GM23338 (cell line): ENCODE results near the gene TRPC4AP. TPM values are rescaled to one million over a fixed set of nuclear protein-coding genes. Genes with fewer than 3 reads are reported as not detected.

ENCODE experiments used
- ATAC-seq: fragments of 200-7000 bp; cut with Tn5 transposase; 3 replicates; pipeline ENCODE4 v1.9.1; 2020
- DNase-seq: peaks from one replicate; pipeline ENCODE4 v3.0.0-alpha.2; 2015; ENCODE audit warnings: low spot score
- H2AFZ ChIP-seq: fragments of 200-600 bp; sonication (generic); 2 replicates; pipeline ENCODE4 v1.8.0; 2016; ENCODE audit warnings: antibody characterized with exemption, mild to moderate bottlenecking, moderate library complexity
- H3F3A ChIP-seq: fragments of 200-600 bp; sonication (generic); replicated peaks from 2 replicates; pipeline ENCODE4 v1.8.0; 2017; ENCODE audit warnings: antibody characterized with exemption, mixed run types, low read depth
- H3K27ac ChIP-seq: fragments of 200-600 bp; sonication (generic); 2 replicates; pipeline ENCODE4 v1.6.1; 2016; ENCODE audit warnings: low read depth
- H3K27me3 ChIP-seq: fragments of 200-600 bp; sonication (generic); 2 replicates; pipeline ENCODE4 v1.8.0; 2016; ENCODE audit warnings: mild to moderate bottlenecking, mixed run types, moderate library complexity; ENCODE audit not compliant: insufficient read depth
- H3K36me3 ChIP-seq: fragments of 200-600 bp; sonication (generic); 2 replicates; pipeline ENCODE4 v1.8.0; 2016; ENCODE audit warnings: mild to moderate bottlenecking; ENCODE audit not compliant: insufficient read depth
- H3K4me1 ChIP-seq: fragments of 200-600 bp; sonication (generic); 2 replicates; pipeline ENCODE4 v1.8.0; 2016; ENCODE audit warnings: mild to moderate bottlenecking, moderate library complexity; ENCODE audit not compliant: insufficient read depth
- H3K4me2 ChIP-seq: fragments of 200-600 bp; sonication (generic); 2 replicates; pipeline ENCODE4 v1.7.1; 2017; ENCODE audit warnings: mixed run types
- H3K4me3 ChIP-seq: fragments of 200-600 bp; sonication (generic); 2 replicates; pipeline ENCODE4 v1.6.1; 2016; ENCODE audit warnings: mixed run types
- H3K79me2 ChIP-seq: fragments of 200-600 bp; sonication (generic); replicated peaks from 2 replicates; pipeline ENCODE4 v1.8.0; 2017; ENCODE audit warnings: mild to moderate bottlenecking; ENCODE audit not compliant: insufficient read depth
- H3K9me2 ChIP-seq: fragments of 200-600 bp; sonication (generic); 2 replicates; pipeline ENCODE4 v1.8.0; 2017; ENCODE audit not compliant: insufficient read depth
- H4K20me1 ChIP-seq: fragments of 200-600 bp; sonication (generic); replicated peaks from 2 replicates; pipeline ENCODE4 v1.8.0; 2017; ENCODE audit warnings: mild to moderate bottlenecking; ENCODE audit not compliant: insufficient read depth
- H3K27ac Mint-ChIP-seq: 2 replicates; pipeline ENCODE4 v1.8.0; 2020; ENCODE audit warnings: inconsistent platforms, mild to moderate bottlenecking, moderate library complexity, mixed read lengths
- H3K27me3 Mint-ChIP-seq: 3 replicates; pipeline ENCODE4 v1.8.0; 2022; ENCODE audit warnings: low read depth, mild to moderate bottlenecking, moderate library complexity, mixed read lengths, inconsistent platforms; ENCODE audit not compliant: insufficient read depth, poor library complexity
- H3K36me3 Mint-ChIP-seq: 3 replicates; pipeline ENCODE4 v1.8.0; 2021; ENCODE audit warnings: low read depth, mild to moderate bottlenecking, inconsistent platforms, moderate library complexity, mixed read lengths
- H3K4me1 Mint-ChIP-seq: 3 replicates; pipeline ENCODE4 v1.8.0; 2020; ENCODE audit warnings: mild to moderate bottlenecking, inconsistent platforms, mixed read lengths
- H3K4me3 Mint-ChIP-seq: 3 replicates; pipeline ENCODE4 v1.8.0; 2021; ENCODE audit warnings: moderate library complexity, mild to moderate bottlenecking, inconsistent platforms, mixed read lengths
- H3K9me3 Mint-ChIP-seq: 3 replicates; pipeline ENCODE4 v1.8.0; 2020; ENCODE audit warnings: moderate library complexity, mild to moderate bottlenecking, inconsistent platforms, mixed read lengths
- CREB1 ChIP-seq: fragments of 250-450 bp; sonication (Bioruptor Pico); IDR thresholded peaks from 2 replicates; pipeline ENCODE4 v1.5.0; 2020; ENCODE audit warnings: low read depth, mild to moderate bottlenecking, moderate library complexity
- CTCF ChIP-seq, 2 experiments: fragments of 200-600 bp in 1 of 2; sonication (generic) in 1 of 2; conservative IDR thresholded peaks; 2 replicates each; pipeline versions ENCODE4 v1.5.1 to v1.6.1; 2016 to 2017; ENCODE audit warnings: antibody characterized with exemption in 2 of 2, low read depth in 2 of 2, mild to moderate bottlenecking in 2 of 2, moderate library complexity in 1 of 2
- EZH2 ChIP-seq: fragments of 200-600 bp; sonication (generic); IDR thresholded peaks from one replicate; pipeline ENCODE4 v1.8.0; 2017; ENCODE audit warnings: antibody characterized with exemption, mild to moderate bottlenecking, low read depth; ENCODE audit not compliant: unreplicated experiment
- EZH2phosphoT487 ChIP-seq: fragments of 200-600 bp; sonication (generic); IDR thresholded peaks from one replicate; pipeline ENCODE4 v1.8.1; 2018; ENCODE audit warnings: antibody characterized with exemption; ENCODE audit not compliant: unreplicated experiment
- JUNB ChIP-seq: IDR thresholded peaks from one replicate; pipeline ENCODE4 v1.6.1; 2016; ENCODE audit warnings: antibody characterized with exemption; ENCODE audit not compliant: unreplicated experiment
- NANOG ChIP-seq: IDR thresholded peaks from 2 replicates; pipeline ENCODE4 v1.6.1; 2016; ENCODE audit warnings: antibody characterized with exemption, borderline replicate concordance
- STAT1 ChIP-seq: IDR thresholded peaks from one replicate; pipeline ENCODE4 v1.6.1; 2016; ENCODE audit warnings: antibody characterized with exemption; ENCODE audit not compliant: unreplicated experiment
- ZNF114 ChIP-seq: fragments of 250-450 bp; sonication (Bioruptor Pico); IDR thresholded peaks from 2 replicates; pipeline ENCODE4 v1.5.0; 2020; ENCODE audit warnings: mild to moderate bottlenecking, moderate library complexity
- ZNF331 ChIP-seq: fragments of 250-450 bp; sonication (Bioruptor Pico); IDR thresholded peaks from 2 replicates; pipeline ENCODE4 v1.5.0; 2020; ENCODE audit warnings: low read depth, mild to moderate bottlenecking, moderate library complexity
- ZNF462 ChIP-seq: fragments of 250-450 bp; sonication (Bioruptor Pico); IDR thresholded peaks from 2 replicates; pipeline ENCODE4 v1.5.0; 2020; ENCODE audit warnings: mild to moderate bottlenecking, moderate library complexity
- polyA plus RNA-seq: library from polyadenylated mRNA; unstranded; fragments of >200 nt; fragmentation: Nextera tagmentation; extraction: Ambion mirVana; gene quantifications from 2 replicates; pipeline ENCODE4 v1.2.1, GENCODE V29; 2016
- total RNA-seq: library from RNA; depleted of rRNA; stranded (reverse); fragments of >200 nt; shearing (Covaris generic); gene quantifications from 2 replicates; pipeline ENCODE4 v1.2.3, GENCODE V29; 2014
- TF ChIP-seq, protein P1 (sequence below): IDR thresholded peaks from one replicate; pipeline ENCODE4 v1.6.1; 2018; ENCODE audit warnings: antibody characterized with exemption; ENCODE audit not compliant: unreplicated experiment

Gene TRPC4AP
- total and polyA plus RNA-seq, 2 experiments from 2014 or later = 48.8 to 89.5 TPM

- Histone ChIP-seq H3K9me2 (no peaks in the 10 kb centered on the region), H3K4me1 (no peaks in the 10 kb centered on the region), H4K20me1 (peaks cover 9% of the 10 kb centered on the region), H2AFZ (no peak overlapping the region), H3K27ac (no peak overlapping the region), H3K27me3 (no peaks in the 10 kb centered on the region), H3K79me2 (no peaks in the 10 kb centered on the region), H3K36me3 (peaks cover 3% of the 10 kb centered on the region; the same call in 1 of the 2 replicates), H3F3A (no peaks in the 10 kb centered on the region), H3K4me3 (no peak overlapping the region), H3K4me2 (no peak overlapping the region)
- H3K4me1 Mint-ChIP-seq = no peaks in the 10 kb centered on the region
- H3K9me3 Mint-ChIP-seq = no peaks in the 10 kb centered on the region
- DNase-seq (no peak), ATAC-seq (no peak)
- H3K27me3 Mint-ChIP-seq = no peaks in the 10 kb centered on the region
- H3K4me3 Mint-ChIP-seq = no peak overlapping the region
- no peak overlapping the region for H3K27ac Mint-ChIP-seq
- no peak for TF ChIP-seq EZH2phosphoT487
- no peak for TF ChIP-seq EZH2
- peaks cover 11% of the 10 kb centered on the region for H3K36me3 Mint-ChIP-seq
Measured at GRCh38 chr20:35021831-35022230, 70.8 kb downstream of the TRPC4AP start.

GRCh38 chr20:35021063-35021462 is 71.5 kb downstream of the TRPC4AP start:
- no peak overlapping the region for H3K27ac ChIP-seq
- H3K9me3 Mint-ChIP-seq = no peaks in the 10 kb centered on the region
- no peak overlapping the region for H3K4me3 ChIP-seq
- H3K9me2 ChIP-seq = no peaks in the 10 kb centered on the region
- H3K79me2 ChIP-seq = no peaks in the 10 kb centered on the region
- H2AFZ ChIP-seq = no peak overlapping the region
- DNase-seq (no peak), ATAC-seq (no peak)
- peaks cover 9% of the 10 kb centered on the region for H4K20me1 ChIP-seq
- no peaks in the 10 kb centered on the region for H3K27me3 ChIP-seq
- no peaks in the 10 kb centered on the region for H3K4me1 Mint-ChIP-seq
- H3K36me3 Mint-ChIP-seq = peaks cover 14% of the 10 kb centered on the region
- H3K4me3 Mint-ChIP-seq = no peak overlapping the region
- no peak overlapping the region for H3K27ac Mint-ChIP-seq
- H3K27me3 Mint-ChIP-seq = no peaks in the 10 kb centered on the region
- no peaks in the 10 kb centered on the region for H3K4me1 ChIP-seq
- H3K4me2 ChIP-seq = no peak overlapping the region
- H3F3A ChIP-seq = no peaks in the 10 kb centered on the region
- peaks cover 5% of the 10 kb centered on the region; the same call in 1 of the 2 replicates for H3K36me3 ChIP-seq
- no peak for TF ChIP-seq EZH2phosphoT487
- no peak for TF ChIP-seq STAT1
- no peak for TF ChIP-seq ZNF331 (CRISPR knock-in tag)
- no peak for TF ChIP-seq CREB1
- TF ChIP-seq, protein P1, sequence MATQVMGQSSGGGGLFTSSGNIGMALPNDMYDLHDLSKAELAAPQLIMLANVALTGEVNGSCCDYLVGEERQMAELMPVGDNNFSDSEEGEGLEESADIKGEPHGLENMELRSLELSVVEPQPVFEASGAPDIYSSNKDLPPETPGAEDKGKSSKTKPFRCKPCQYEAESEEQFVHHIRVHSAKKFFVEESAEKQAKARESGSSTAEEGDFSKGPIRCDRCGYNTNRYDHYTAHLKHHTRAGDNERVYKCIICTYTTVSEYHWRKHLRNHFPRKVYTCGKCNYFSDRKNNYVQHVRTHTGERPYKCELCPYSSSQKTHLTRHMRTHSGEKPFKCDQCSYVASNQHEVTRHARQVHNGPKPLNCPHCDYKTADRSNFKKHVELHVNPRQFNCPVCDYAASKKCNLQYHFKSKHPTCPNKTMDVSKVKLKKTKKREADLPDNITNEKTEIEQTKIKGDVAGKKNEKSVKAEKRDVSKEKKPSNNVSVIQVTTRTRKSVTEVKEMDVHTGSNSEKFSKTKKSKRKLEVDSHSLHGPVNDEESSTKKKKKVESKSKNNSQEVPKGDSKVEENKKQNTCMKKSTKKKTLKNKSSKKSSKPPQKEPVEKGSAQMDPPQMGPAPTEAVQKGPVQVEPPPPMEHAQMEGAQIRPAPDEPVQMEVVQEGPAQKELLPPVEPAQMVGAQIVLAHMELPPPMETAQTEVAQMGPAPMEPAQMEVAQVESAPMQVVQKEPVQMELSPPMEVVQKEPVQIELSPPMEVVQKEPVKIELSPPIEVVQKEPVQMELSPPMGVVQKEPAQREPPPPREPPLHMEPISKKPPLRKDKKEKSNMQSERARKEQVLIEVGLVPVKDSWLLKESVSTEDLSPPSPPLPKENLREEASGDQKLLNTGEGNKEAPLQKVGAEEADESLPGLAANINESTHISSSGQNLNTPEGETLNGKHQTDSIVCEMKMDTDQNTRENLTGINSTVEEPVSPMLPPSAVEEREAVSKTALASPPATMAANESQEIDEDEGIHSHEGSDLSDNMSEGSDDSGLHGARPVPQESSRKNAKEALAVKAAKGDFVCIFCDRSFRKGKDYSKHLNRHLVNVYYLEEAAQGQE = no peak
- TF ChIP-seq CTCF (conservative IDR thresholded peaks at IDR 0.05; ENCODE audit: low read depth in 2 of 2) = no peak
- no peak for TF ChIP-seq JUNB
- TF ChIP-seq NANOG = no peak
- no peak for TF ChIP-seq ZNF462
- TF ChIP-seq ZNF114 (CRISPR knock-in tag) = no peak
